ENCODE measurements around the gene RNF223.

The RNF223 gene

GRCh38 chr1:1093610-1093943 lies 19.5 kb upstream of the RNF223 start:
- no peak for ATAC-seq
- TF ChIP-seq CSRNP3 (CRISPR knock-in tag; IDR thresholded peaks at IDR 0.05) (no peak), ZNF70 (CRISPR knock-in tag; IDR thresholded peaks at IDR 0.05) (no peak), SNAI2 (CRISPR knock-in tag; IDR thresholded peaks at IDR 0.05) (no peak), POU6F1 (CRISPR knock-in tag; IDR thresholded peaks at IDR 0.05; ENCODE audit: borderline replicate concordance, low read depth) (no peak), CSDC2 (CRISPR knock-in tag; IDR thresholded peaks at IDR 0.05) (no peak), ZFP3 (CRISPR knock-in tag; IDR thresholded peaks at IDR 0.05) (no peak), PATZ1 (CRISPR knock-in tag; IDR thresholded peaks at IDR 0.05; ENCODE audit: borderline replicate concordance) (no peak), ZC3H10 (CRISPR knock-in tag; IDR thresholded peaks at IDR 0.05) (no peak), RARB (CRISPR knock-in tag; IDR thresholded peaks at IDR 0.05) (no peak), ISL1 (CRISPR knock-in tag; IDR thresholded peaks at IDR 0.05) (no peak), ZNF565 (CRISPR knock-in tag; conservative IDR thresholded peaks at IDR 0.05; ENCODE audit: low read depth) (no peak), ARNTL (CRISPR knock-in tag; IDR thresholded peaks at IDR 0.05; ENCODE audit: borderline replicate concordance, low read depth) (no peak)

DNA sequence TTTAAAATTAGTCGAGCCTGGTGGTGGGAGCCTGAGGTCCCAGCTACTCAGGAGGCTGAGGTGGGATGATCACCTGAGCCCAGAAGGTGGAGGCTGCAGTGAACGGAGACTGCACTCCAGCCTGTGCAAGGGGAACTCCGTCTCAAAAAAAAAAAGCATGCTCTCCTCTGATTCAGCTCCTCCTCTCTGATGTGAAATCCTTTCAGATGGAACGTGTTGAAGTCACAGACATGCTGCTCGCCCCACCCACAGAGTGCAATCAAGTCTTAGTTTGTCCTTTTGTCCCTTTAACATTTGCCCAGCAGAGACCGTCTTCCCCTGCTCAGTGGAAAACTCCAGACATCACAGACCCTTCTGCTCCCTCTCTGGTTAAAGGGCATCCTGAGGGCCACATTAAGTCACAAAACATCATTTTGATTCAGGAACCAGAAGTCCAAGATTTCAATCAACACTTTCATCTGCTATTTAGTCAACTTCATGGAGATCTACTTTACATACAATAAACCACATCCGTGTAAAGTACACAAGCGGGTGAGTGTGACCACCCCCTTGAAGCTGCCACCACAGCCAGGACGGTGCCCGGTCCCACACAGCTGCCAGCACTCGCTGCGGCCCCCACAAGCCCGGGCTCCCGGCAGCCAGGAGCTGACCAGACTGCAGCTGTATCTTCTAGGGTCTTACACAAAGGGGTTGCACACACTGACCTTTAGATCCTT lies 18.9 kb upstream of the RNF223 start:
- TF ChIP-seq, protein P1, sequence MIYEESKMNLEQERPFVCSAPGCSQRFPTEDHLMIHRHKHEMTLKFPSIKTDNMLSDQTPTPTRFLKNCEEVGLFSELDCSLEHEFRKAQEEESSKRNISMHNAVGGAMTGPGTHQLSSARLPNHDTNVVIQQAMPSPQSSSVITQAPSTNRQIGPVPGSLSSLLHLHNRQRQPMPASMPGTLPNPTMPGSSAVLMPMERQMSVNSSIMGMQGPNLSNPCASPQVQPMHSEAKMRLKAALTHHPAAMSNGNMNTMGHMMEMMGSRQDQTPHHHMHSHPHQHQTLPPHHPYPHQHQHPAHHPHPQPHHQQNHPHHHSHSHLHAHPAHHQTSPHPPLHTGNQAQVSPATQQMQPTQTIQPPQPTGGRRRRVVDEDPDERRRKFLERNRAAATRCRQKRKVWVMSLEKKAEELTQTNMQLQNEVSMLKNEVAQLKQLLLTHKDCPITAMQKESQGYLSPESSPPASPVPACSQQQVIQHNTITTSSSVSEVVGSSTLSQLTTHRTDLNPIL (CRISPR knock-in tag; IDR thresholded peaks at IDR 0.05; ENCODE audit: low read depth), result no peak
- TF ChIP-seq GLIS3 (CRISPR knock-in tag; IDR thresholded peaks at IDR 0.05) (no peak), SNAI2 (CRISPR knock-in tag; IDR thresholded peaks at IDR 0.05) (no peak), ESRRG (CRISPR knock-in tag; IDR thresholded peaks at IDR 0.05) (no peak), CSDC2 (CRISPR knock-in tag; IDR thresholded peaks at IDR 0.05) (no peak), ZFP3 (CRISPR knock-in tag; IDR thresholded peaks at IDR 0.05) (no peak), ZNF565 (CRISPR knock-in tag; conservative IDR thresholded peaks at IDR 0.05; ENCODE audit: low read depth) (no peak), CSRNP3 (CRISPR knock-in tag; IDR thresholded peaks at IDR 0.05) (no peak), ISL1 (CRISPR knock-in tag; IDR thresholded peaks at IDR 0.05) (no peak)
- ATAC-seq, result no peak

GRCh38 chr1:1092149-1092855 lies 18.2 kb upstream of the RNF223 start:
- no peak for ATAC-seq
- TF ChIP-seq, protein P1 (CRISPR knock-in tag; IDR thresholded peaks at IDR 0.05; ENCODE audit: low read depth), result no peak
- TF ChIP-seq RARB (CRISPR knock-in tag; IDR thresholded peaks at IDR 0.05) (no peak), SNAI2 (CRISPR knock-in tag; IDR thresholded peaks at IDR 0.05) (no peak), ISL1 (CRISPR knock-in tag; IDR thresholded peaks at IDR 0.05) (no peak), CSRNP3 (CRISPR knock-in tag; IDR thresholded peaks at IDR 0.05) (no peak)

All from SK-N-SH treated with all-trans-retinoic acid at 6 μM for 48 hours (cell line).